Putamen (tissue), 1 donor: ENCODE data around the gene CLTA.
"Not testable (repeated sequence)": the region's sequence is repeated elsewhere in the genome, so short reads cannot be mapped to it uniquely, and the experiment has no call there.

Experiments
- DNase-seq: peaks from one replicate; pipeline ENCODE4 v3.0.0-alpha.2; 2016; ENCODE audit warnings: low spot score

CLTA gene

DNA sequence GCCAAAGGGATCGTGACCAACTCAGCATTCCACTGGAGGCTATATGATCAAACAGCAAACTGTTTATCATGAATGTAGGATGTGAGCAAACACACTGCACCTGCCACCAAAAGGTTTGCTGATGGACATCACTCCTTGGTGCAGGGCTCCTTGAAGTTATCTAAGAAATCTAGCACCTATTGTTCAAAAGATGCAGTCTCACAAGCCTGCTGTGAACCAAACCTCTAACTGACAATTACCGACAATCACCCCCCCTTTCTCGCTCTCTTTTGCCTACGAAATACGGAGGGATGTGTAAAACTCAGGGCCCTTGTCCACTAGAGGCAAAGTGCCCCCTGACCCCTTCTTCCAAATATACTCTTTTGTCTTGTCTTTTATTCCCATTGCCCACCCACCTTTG, 2.5 kb upstream of the CLTA start:
- DNase-seq = no peak

DNA sequence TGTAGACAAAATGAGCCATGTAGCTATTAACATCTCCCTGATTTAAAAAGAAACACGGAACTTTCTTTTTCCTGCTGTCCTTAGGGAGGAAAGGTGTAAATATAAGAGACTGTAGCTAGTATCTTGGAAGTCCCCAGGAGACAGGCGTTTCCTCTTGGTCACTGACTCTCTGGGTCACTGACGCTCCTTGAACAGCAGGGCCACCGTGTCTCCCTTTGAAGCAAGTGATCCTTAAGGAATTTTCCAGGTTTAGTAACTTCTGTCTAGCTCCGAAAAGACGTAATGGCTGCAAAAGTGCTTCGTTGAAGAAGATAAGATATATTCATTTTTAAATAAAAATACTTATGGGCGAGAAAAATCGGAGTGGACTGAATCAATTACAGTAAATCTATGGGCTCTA, 745 bp upstream of the CLTA start:
- no peak for DNase-seq

GRCh38 chr9:36191290-36191645, 547 bp downstream of the CLTA start:
- no peak for DNase-seq

- DNase-seq = no peak
Observed at GRCh38 chr9:36191686-36192085, 965 bp downstream of the CLTA start.

- DNase-seq = no peak
Observed at GRCh38 chr9:36192196-36192595, 1.5 kb downstream of the CLTA start.

DNA sequence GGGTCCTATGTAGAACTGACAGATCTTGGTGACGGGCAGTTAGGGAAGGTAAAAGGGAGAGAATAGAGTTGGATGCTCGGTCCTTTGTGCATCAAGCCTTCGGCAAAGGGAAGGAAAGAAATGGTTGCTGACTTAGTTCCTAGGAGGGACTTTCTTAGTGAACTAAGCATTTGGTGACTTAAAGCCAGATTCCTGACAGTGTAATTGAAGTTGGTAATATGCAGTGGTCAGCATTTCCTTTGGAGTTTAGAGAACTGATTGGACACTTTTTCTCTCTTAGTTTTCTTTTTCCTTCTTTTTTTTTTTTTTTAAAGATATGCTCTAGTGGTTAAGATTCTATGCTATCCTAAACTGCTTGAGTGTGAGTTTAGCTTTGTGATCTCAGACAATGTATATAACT, 2.3 kb downstream of the CLTA start:
- no peak for DNase-seq

GRCh38 chr9:36194326-36195000, 3.7 kb downstream of the CLTA start:
- DNase-seq = no peak

DNA sequence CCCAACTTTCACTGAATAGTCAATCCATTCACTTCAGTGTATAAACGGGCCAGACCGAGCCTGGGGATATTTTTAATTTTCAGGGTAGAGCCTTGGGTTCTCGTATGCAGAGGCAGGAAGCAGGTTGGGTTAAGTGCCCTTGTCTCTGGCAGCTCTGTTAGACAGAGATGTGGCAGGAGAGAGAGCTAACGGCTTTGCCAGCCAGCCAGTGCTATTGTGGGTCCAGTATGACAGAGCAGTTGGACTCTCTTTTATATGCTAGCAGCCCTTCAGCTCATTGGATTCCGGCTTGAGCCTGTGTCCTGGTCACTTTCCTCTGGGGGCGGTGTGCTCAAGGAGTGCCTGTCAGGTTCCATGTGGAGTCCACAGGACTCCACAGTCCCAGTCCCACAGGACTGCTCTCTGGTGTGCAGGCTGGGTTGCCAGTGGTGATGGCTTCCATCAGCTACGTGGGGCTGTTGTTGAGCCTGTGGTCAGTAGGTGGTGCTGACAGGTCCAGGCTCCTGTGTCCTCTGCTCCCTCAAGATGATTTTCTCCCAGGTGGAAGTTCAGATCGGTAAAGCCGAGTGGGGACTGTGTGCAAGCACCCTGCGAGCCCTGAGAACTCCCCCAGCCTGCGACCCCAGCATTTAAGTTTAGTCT, 14.3 kb downstream of the CLTA start:
- no peak for DNase-seq

DNA sequence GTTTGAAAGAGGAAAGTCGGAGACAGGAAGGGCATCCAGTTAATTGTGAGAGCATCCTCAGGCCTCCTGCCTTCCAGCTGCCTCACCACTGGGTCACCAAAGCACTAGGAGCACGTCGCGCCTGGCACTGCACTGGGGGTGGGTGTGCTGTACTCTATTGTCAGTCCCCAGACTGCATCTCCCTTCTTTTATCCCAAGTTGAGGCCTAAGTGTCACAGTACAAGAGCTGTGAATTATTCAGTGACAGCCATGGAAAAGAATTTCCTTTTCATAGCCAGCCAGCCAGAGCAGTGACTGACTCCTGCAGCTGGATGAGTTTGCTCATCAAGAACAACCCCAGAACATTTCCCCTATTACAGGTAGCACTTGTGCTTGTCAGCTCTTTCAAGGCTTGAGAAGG, 16.3 kb downstream of the CLTA start:
- DNase-seq = peak; percentile 78

- no peak for DNase-seq
Observed at GRCh38 chr9:36207546-36208012, 16.9 kb downstream of the CLTA start.

DNA sequence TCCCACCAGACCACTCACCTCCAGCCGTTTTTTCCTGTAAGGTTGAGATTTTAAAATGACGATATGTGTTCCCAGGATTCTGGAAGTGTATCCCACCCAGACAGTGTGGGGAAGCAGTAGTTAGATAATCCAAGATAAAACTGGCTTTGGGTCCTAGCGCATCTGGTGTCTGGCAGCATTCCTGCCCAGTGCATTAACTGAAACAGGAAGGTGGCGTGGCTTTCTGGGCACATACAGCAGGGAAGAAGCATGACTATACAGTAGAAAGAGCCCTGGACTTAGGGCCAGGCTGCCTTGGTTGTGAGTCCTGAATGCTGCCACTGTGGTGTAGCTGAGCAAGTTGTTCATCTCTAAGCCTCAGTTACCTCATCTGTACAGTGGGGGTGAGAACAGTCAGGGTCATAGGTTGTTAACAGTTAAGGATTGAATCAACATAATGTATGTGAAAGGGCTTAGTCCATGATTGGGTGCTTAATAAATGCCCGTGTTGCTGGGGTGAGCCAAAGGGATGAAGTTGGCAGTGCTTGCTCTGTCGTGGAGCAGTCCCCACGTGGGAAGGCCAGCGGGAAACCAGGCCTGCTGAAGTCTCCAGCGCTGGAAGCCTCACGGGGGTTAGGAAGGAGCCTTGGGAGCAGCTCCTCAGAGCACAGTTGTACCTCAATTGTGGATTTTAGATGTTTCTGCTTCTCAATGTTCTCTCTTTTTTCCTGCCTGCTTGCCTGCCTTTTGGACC, 18.0 kb downstream of the CLTA start:
- DNase-seq = no peak

DNA sequence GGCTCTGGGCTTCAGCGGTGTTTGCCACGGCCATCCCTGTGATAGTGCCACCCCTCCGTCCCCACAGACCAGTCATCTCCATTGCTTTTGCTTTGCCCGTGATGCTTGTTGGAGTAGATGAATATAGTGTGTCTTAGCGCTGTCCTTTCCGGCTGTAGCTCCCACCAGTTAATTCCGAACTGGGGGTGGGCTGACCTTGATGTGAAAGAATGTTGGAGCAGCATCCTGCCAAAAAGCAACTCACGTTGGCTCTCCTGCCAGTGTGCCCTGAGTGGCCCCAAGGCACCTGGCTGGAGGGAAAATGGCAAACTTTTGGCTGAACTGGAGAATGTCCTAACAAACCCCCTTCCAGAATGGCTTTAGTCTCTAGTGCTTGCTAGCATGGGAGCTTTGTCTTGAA, 20.0 kb downstream of the CLTA start:
- no peak for DNase-seq

GRCh38 chr9:36211510-36211909, 20.8 kb downstream of the CLTA start:
- DNase-seq = no peak

DNA sequence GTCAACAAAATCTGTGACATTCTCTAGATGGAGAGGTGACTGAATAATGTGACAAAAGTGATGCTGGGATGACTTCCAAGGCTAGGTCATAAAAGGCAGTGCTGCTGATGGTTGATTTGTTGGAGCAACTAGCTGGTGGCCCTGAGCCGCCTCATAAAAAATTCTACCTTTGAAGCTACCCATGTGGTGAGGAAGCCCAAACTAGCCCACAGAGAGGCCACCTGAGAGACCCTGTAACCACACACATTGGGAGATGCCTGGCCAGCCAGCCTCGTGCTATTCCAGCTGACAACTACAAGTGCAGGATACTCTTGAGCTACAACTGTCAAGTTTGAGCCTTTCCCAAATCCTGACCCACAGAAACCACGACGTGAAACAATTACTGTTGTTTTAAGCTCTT, 22.7 kb downstream of the CLTA start:
- DNase-seq = no peak

- no peak for DNase-seq
Observed at GRCh38 chr9:36213989-36214388, 23.3 kb downstream of the CLTA start.

- no peak for DNase-seq
Observed at GRCh38 chr9:36214571-36214970, 23.9 kb downstream of the CLTA start.

GRCh38 chr9:36217256-36217968, 26.7 kb downstream of the CLTA start:
- DNase-seq = peak; percentile 60

DNA sequence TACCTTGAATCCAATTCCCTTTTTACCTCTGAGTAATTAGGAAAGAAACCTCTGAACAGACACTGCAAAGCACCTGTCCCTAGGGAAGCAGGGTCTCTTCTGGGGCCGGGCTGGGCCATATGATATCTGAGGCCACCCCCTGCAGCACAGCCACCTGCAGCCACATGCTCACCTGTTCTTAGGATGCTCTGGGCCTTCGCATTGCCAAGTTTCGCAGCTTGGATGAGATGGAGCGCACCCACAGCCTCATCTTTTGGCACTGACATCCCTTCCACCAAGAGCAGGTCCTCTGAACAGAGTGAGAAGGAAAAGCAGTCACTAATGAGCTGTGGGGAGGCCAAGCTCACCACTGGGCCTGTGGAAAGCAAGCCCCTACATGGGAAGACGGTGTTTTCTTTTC, 27.3 kb downstream of the CLTA start:
- DNase-seq = no peak

GRCh38 chr9:36218411-36218901, 27.7 kb downstream of the CLTA start:
- no peak for DNase-seq

DNA sequence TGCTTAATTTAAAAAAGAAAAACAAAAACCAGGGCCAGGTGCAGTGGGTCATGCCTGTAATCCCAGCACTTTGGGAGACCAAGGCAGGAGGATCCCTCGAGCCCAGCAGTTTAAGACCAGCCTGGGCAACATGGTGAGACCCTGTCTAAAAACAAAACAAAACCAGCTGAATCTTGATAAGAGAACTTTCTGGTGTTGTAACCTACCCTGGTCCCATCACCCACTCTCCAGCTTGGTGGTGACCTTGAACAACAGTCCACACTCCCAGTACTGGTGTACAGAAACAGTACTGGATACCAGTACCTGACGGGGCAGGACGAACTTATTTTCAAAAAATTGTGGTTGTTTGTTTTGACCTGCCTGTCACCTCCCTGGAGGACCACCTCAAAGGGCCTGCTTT, 30.9 kb downstream of the CLTA start:
- no peak for DNase-seq

DNA sequence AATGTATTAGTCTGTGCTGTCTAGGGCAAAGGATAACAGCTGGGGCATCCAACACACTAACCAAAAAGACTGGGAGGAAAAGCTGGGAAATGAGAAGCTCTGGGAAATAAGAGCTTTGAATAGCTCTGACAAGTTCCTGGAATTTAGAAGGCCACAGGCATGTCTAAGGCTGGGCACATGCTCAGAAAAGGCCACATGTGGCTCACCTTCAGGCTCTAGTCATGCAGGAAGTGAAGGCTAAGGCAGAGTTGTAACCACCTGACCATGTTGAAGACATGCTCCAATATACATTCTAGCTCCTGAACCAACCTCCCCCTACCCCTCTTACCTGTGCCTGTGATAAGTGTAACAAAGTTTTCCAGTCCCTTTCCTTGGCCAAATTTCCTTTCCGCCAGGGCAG, 31.7 kb downstream of the CLTA start:
- no peak for DNase-seq

DNA sequence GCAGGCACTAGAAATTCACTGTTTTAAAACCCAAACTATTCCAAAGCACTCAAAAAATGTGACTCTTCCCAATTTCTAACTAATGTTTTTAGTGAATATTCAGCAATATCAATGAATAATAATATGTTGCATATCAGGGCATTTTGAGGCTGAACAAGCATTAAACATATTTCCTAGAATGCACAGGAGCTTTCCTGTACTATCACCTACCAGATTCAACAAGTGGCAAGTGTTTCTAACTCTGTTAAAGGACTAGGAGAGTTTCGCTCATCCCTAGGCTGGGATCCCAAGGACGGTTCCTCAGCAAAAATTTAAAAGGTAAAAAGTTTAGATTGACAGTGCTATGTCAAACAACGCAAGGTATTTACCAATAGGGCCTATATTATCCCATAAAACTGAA, 46.5 kb downstream of the CLTA start:
- DNase-seq = no peak

DNA sequence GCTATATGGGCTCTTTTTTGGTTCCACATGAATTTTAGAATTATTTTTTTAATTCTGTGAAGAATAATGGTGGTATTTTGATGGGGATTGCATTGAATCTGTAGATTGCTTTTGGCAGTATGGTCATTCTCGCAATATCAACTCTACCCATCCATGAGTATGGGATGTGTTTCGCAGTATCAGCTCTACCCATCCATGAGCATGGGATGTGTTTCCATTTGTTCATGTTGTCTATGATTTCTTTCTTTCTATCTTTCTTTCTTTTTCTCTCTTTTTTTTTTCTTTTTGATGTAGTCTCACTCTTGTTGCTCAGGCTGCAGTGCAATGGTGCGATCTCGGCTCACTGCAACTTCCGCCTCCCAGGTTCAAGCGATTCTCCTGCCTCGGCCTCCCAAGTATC, 48.5 kb downstream of the CLTA start:
- DNase-seq = not testable (repeated sequence)
